Suprapubic skin (tissue), 3 donors: ENCODE measurements around the gene TGFBR3L.

Source experiments
- EP300 ChIP-seq: sonication (generic); formaldehyde crosslinking; IDR thresholded peaks from one replicate; pipeline ENCODE4 v1.6.1; 2017; ENCODE audit warnings: antibody characterized with exemption
- TF ChIP-seq, protein P1 (sequence below), 2 donors: fragments of 200-600 bp in 1 of 2; fragments of 450-650 bp in 1 of 2; sonication (generic) in 1 of 2; IDR thresholded peaks; one replicate each; pipeline ENCODE4 v1.5.1; 2016 to 2019; ENCODE audit warnings: antibody characterized with exemption in 2 of 2, mild to moderate bottlenecking in 1 of 2, moderate library complexity in 1 of 2

DNA sequence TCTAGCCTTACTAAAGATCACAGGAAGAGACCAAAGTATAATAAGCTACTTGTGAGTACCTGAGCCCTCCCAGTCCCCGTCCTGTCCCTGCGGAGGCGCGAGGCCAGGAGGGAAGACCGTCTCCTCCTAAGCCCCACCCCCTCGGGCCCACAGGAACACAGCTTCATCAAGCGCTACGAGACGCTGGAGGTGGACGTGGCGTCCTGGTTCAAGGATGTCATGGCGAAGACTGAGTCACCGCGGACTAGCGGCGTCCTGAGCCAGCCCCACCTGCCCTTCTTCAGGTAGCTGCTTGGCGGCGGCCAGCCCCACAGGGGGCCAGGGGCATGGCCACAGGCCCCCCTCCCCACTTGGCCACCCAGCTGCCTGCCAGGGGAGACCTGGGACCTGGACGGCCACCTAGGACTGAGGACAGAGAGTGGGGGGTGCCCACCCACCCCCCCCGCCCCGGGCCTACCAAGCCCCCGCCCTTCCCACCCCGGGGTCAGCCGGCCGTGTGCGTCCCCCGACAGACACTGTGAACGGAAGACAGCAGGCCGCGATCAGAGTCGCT lies 2.4 kb upstream of the TGFBR3L start:
- TF ChIP-seq, protein P1, sequence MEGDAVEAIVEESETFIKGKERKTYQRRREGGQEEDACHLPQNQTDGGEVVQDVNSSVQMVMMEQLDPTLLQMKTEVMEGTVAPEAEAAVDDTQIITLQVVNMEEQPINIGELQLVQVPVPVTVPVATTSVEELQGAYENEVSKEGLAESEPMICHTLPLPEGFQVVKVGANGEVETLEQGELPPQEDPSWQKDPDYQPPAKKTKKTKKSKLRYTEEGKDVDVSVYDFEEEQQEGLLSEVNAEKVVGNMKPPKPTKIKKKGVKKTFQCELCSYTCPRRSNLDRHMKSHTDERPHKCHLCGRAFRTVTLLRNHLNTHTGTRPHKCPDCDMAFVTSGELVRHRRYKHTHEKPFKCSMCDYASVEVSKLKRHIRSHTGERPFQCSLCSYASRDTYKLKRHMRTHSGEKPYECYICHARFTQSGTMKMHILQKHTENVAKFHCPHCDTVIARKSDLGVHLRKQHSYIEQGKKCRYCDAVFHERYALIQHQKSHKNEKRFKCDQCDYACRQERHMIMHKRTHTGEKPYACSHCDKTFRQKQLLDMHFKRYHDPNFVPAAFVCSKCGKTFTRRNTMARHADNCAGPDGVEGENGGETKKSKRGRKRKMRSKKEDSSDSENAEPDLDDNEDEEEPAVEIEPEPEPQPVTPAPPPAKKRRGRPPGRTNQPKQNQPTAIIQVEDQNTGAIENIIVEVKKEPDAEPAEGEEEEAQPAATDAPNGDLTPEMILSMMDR (IDR thresholded peaks at IDR 0.05): no peak
- TF ChIP-seq EP300: no peak
